Nephron (organoid): ENCODE data around the gene NDST3.

Experiments
- H3K27ac Mint-ChIP-seq, 3 experiments: 2 replicates each; pipeline ENCODE4 v1.8.0; 2020; ENCODE audit warnings: mixed read lengths in 3 of 3, mild to moderate bottlenecking in 2 of 3, moderate library complexity in 1 of 3
- H3K27me3 Mint-ChIP-seq: 2 replicates; pipeline ENCODE4 v1.8.0; 2021; ENCODE audit warnings: low read depth, mild to moderate bottlenecking, moderate library complexity, mixed read lengths
- H3K36me3 Mint-ChIP-seq: 2 replicates; pipeline ENCODE4 v1.8.0; 2020; ENCODE audit warnings: low read depth, mixed read lengths
- H3K4me1 Mint-ChIP-seq: 2 replicates; pipeline ENCODE4 v1.8.0; 2020; ENCODE audit warnings: mixed read lengths
- H3K4me3 Mint-ChIP-seq, 3 experiments: 2 replicates each; pipeline ENCODE4 v1.8.0; 2020; ENCODE audit warnings: mild to moderate bottlenecking in 3 of 3, mixed read lengths in 3 of 3, moderate library complexity in 2 of 3
- H3K9me3 Mint-ChIP-seq: 2 replicates; pipeline ENCODE4 v1.8.0; 2020; ENCODE audit warnings: mixed read lengths
- CTCF ChIP-seq, 3 experiments: fragments of 200-600 bp; sonication (generic); IDR thresholded peaks; one replicate each; pipeline ENCODE4 v1.5.0; 2021; ENCODE audit warnings: antibody characterized with exemption in 3 of 3; ENCODE audit not compliant: unreplicated experiment in 3 of 3

NDST3 gene

GRCh38 chr4:118085700-118086099 is 51.4 kb downstream of the NDST3 start:
- Mint-ChIP-seq H3K4me3 (no peak overlapping the region), H3K27me3 (no peaks in the 10 kb centered on the region), H3K27ac (no peak overlapping the region), H3K9me3 (no peaks in the 10 kb centered on the region), H3K4me1 (no peaks in the 10 kb centered on the region), H3K36me3 (no peaks in the 10 kb centered on the region)
- no peak for TF ChIP-seq CTCF (IDR thresholded peaks at IDR 0.05; ENCODE audit: unreplicated experiment in 3 of 3)

- no peak for TF ChIP-seq CTCF (IDR thresholded peaks at IDR 0.05; ENCODE audit: unreplicated experiment in 3 of 3)
- Mint-ChIP-seq H3K27me3 (no peaks in the 10 kb centered on the region), H3K27ac (no peak overlapping the region), H3K9me3 (no peaks in the 10 kb centered on the region), H3K36me3 (no peaks in the 10 kb centered on the region), H3K4me3 (no peak overlapping the region), H3K4me1 (no peaks in the 10 kb centered on the region)
Measured at GRCh38 chr4:118086344-118086743, 52.1 kb downstream of the NDST3 start.

- no peaks in the 10 kb centered on the region for H3K4me1 Mint-ChIP-seq
- no peak for TF ChIP-seq CTCF (IDR thresholded peaks at IDR 0.05; ENCODE audit: unreplicated experiment in 3 of 3)
- no peak overlapping the region for H3K4me3 Mint-ChIP-seq
- H3K27ac Mint-ChIP-seq = no peak overlapping the region
- H3K36me3 Mint-ChIP-seq = no peaks in the 10 kb centered on the region
- H3K27me3 Mint-ChIP-seq = no peaks in the 10 kb centered on the region
- H3K9me3 Mint-ChIP-seq = no peaks in the 10 kb centered on the region
Measured at GRCh38 chr4:118087366-118087765, 53.1 kb downstream of the NDST3 start.

- Mint-ChIP-seq H3K27me3 (no peaks in the 10 kb centered on the region), H3K36me3 (no peaks in the 10 kb centered on the region), H3K9me3 (no peaks in the 10 kb centered on the region), H3K4me3 (no peak overlapping the region), H3K4me1 (no peaks in the 10 kb centered on the region), H3K27ac (no peak overlapping the region)
- no peak for TF ChIP-seq CTCF (IDR thresholded peaks at IDR 0.05; ENCODE audit: unreplicated experiment in 3 of 3)
Measured at GRCh38 chr4:118099106-118099505, 64.8 kb downstream of the NDST3 start.

GRCh38 chr4:118102195-118102594 is 67.9 kb downstream of the NDST3 start:
- no peaks in the 10 kb centered on the region for H3K9me3 Mint-ChIP-seq

More at GRCh38 chr4:118102195-118102594, 67.9 kb downstream of the NDST3 start:
- no peaks in the 10 kb centered on the region for H3K4me1 Mint-ChIP-seq
- no peak overlapping the region for H3K4me3 Mint-ChIP-seq
- H3K27ac Mint-ChIP-seq = no peak overlapping the region
- no peaks in the 10 kb centered on the region for H3K27me3 Mint-ChIP-seq
- H3K36me3 Mint-ChIP-seq = no peaks in the 10 kb centered on the region
- no peak for TF ChIP-seq CTCF (IDR thresholded peaks at IDR 0.05; ENCODE audit: unreplicated experiment in 3 of 3)
